ENCODE data around the gene ACLY. TPM values are rescaled to one million over a fixed set of nuclear protein-coding genes. Genes with fewer than 3 reads are reported as not detected.

The ACLY gene
- total and polyA plus RNA-seq, 2 experiments from 2014 or later, result 89.2 to 96.3 TPM

DNA sequence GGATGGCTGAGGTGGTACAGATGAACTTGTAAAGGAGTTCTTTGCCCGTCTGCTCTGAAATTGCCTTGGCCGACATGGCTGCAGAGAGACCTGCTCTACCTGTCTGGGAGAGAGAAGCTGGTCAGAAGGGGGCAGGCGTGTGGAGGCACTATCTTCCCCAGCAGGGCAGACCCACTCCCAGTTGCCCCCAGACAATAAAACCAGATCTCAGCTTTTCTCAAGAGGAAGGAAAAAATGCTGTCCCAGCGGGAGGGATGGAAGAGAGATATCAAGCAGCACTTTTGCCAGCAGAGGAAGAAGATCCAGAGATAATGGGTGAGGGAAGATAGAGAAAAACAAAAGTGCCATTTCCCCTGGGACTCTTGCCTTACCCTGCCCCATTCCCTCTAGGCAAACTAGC is 5.0 kb downstream of the ACLY start:
- DNase-seq (ENCODE audit: low read depth in 1 of 2, low spot score in 1 of 2), result no peak
- TF ChIP-seq, protein P1, sequence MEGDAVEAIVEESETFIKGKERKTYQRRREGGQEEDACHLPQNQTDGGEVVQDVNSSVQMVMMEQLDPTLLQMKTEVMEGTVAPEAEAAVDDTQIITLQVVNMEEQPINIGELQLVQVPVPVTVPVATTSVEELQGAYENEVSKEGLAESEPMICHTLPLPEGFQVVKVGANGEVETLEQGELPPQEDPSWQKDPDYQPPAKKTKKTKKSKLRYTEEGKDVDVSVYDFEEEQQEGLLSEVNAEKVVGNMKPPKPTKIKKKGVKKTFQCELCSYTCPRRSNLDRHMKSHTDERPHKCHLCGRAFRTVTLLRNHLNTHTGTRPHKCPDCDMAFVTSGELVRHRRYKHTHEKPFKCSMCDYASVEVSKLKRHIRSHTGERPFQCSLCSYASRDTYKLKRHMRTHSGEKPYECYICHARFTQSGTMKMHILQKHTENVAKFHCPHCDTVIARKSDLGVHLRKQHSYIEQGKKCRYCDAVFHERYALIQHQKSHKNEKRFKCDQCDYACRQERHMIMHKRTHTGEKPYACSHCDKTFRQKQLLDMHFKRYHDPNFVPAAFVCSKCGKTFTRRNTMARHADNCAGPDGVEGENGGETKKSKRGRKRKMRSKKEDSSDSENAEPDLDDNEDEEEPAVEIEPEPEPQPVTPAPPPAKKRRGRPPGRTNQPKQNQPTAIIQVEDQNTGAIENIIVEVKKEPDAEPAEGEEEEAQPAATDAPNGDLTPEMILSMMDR (IDR thresholded peaks at IDR 0.05; ENCODE audit: low read depth, low read length), result no peak
- H3K36me3 ChIP-seq, result peaks cover 30% of the 10 kb centered on the region

DNA sequence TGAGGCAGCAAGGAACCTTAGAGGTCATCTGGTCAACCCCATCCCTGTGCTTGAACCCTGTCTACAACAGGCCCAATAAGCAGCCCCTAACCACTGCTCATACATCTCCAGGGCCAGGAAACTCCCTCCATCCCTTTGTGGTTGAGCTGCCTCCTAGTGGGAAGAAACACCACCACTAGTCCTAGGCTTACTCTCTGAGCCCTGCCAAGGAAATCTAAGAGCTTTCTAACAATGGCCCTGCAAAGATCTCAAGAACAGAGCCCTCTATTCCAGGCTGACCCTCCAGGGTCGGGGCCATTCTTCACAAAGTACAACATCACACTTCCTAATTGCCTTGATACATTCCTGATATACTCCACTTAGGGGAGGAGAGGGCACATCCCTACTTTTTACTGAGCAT is 5.8 kb downstream of the ACLY start:
- TF ChIP-seq, protein P1 (IDR thresholded peaks at IDR 0.05; ENCODE audit: low read depth, low read length), result peak; percentile 9
- no peak overlapping the region for H3K27ac ChIP-seq
- no peak for DNase-seq (ENCODE audit: low read depth in 1 of 2, low spot score in 1 of 2)
- H3K36me3 ChIP-seq, result peaks cover 30% of the 10 kb centered on the region
- no peaks in the 10 kb centered on the region for H3K9me3 ChIP-seq (ENCODE audit: low read depth)
- no peaks in the 10 kb centered on the region for H3K4me1 ChIP-seq (ENCODE audit: low read depth)
- no peaks in the 10 kb centered on the region for H3K27me3 ChIP-seq
- H3K4me3 ChIP-seq, result no peak overlapping the region

More for the DNA sequence above, 5.0 kb downstream of the ACLY start:
- Histone ChIP-seq H3K4me1 (ENCODE audit: low read depth) (no peaks in the 10 kb centered on the region), H3K9me3 (ENCODE audit: low read depth) (no peaks in the 10 kb centered on the region), H3K4me3 (no peak overlapping the region), H3K27ac (no peak overlapping the region), H3K27me3 (no peaks in the 10 kb centered on the region)

DNA sequence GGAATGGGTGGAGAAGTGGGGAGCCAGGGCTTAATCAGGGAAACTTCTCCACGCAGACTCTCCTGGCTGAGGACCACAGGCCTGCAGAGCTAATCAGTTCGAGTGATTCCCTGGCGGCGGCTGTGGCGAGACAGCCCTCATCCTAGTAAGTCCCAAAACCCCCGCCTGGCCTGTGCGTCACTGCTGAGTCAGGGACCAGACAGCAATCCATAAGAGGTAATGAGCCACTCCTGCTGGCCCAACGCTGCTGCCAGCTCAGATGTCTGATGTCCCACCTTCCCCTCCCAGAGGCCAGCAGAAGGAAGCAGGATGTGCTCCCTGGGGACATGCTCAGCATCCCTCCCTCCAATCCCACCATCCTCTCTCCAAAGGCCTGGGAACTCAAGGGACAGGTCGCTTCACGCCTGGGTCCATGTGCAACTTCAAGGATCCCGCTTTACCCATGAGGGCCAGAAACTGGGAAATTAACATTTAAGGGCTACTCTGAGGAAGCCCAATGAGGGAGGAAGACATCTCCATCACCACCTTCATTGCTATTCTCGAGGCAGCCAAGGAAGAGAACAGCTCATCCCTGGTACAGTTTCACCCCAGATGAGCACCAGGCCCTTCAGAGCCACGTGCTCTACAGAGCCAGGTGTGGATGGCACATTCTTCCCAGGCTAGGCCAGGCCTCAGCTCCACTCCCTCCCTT is 7.9 kb downstream of the ACLY start:
- no peaks in the 10 kb centered on the region for H3K9me3 ChIP-seq (ENCODE audit: low read depth)
- H3K4me1 ChIP-seq (ENCODE audit: low read depth), result no peaks in the 10 kb centered on the region
- H3K27me3 ChIP-seq, result no peaks in the 10 kb centered on the region
- H3K4me3 ChIP-seq, result no peak overlapping the region
- TF ChIP-seq, protein P1 (IDR thresholded peaks at IDR 0.05; ENCODE audit: low read depth, low read length), result no peak
- peaks cover 47% of the 10 kb centered on the region for H3K36me3 ChIP-seq
- DNase-seq (ENCODE audit: low read depth in 1 of 2, low spot score in 1 of 2), result peak in 1 of 2 donors; percentile 90
- no peak overlapping the region for H3K27ac ChIP-seq

DNA sequence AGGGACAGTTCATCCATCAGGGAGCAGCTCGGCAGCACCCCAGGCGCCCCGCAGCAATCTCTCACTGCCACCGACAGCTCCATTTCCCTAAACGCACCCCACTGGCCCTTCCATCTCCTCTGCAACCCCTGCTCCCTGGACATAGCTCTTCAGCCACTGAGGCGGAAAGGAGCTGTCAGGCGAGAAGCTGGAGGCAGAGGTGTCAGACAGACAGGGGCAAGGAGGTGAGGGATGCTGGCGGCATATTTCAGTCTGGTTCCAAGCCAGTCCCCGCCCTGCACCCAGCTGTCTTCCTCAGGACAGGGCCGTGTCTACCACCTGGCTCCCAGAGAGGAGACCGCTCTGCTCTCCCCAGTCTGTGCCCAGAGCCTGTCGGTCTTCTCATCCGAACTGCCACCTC is 9.7 kb downstream of the ACLY start:
- Histone ChIP-seq H3K9me3 (ENCODE audit: low read depth) (no peaks in the 10 kb centered on the region), H3K27ac (no peak overlapping the region), H3K27me3 (no peaks in the 10 kb centered on the region), H3K4me1 (ENCODE audit: low read depth) (no peaks in the 10 kb centered on the region), H3K36me3 (peaks cover 62% of the 10 kb centered on the region), H3K4me3 (no peak overlapping the region)
- TF ChIP-seq, protein P1 (IDR thresholded peaks at IDR 0.05; ENCODE audit: low read depth, low read length), result no peak
- no peak for DNase-seq (ENCODE audit: low read depth in 1 of 2, low spot score in 1 of 2)

DNA sequence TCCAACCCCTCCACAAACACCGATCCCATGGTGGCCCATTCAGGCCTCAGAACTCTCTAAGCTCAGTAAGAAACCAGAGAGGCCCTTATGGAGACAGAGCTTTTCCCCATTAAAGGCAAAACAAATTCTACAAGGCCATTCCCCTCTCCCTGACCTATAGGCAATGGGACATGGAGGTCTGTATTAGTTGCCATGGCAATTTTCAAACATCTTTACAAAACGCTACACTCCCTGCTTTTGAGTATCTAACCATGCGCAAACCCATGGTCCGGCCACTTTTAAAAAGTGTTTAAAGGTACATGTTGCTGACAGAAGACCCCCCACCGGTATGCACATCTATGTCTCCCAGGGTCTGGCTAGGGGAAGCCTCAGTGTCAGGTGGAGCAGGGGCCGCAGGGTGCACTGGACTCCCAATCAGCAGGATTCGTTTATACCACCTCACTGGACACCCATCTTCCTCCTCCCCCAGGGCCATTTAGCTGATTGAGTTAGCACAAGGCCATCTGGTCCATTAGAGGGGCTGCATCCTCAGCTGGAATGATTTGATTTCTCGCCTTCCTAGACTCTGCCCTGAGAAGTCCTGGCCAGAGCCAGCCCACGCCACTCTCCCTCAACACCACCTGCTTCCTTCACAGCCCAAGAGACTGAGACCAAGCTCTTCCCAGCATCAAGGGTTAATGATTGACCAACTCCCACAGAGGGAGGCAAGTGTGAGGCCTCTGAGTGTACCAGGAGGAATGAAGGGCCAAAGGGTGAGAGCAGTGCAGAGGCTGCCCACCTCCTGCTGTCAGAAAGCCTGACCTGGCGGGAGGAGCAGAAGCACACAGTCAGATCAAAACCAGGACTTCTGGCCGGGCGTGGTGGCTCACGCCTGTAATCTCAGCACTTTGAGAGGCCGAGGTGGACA is 10.9 kb downstream of the ACLY start:
- H3K36me3 ChIP-seq, result peaks cover 63% of the 10 kb centered on the region
- no peak for DNase-seq (ENCODE audit: low read depth in 1 of 2, low spot score in 1 of 2)
- no peaks in the 10 kb centered on the region for H3K27me3 ChIP-seq
- TF ChIP-seq, protein P1 (IDR thresholded peaks at IDR 0.05; ENCODE audit: low read depth, low read length), result no peak
- no peak overlapping the region for H3K27ac ChIP-seq
- no peak overlapping the region for H3K4me3 ChIP-seq
- H3K9me3 ChIP-seq (ENCODE audit: low read depth), result no peaks in the 10 kb centered on the region
- H3K4me1 ChIP-seq (ENCODE audit: low read depth), result no peaks in the 10 kb centered on the region
